Measurements from ENCODE around the gene VPS16.

DNA sequence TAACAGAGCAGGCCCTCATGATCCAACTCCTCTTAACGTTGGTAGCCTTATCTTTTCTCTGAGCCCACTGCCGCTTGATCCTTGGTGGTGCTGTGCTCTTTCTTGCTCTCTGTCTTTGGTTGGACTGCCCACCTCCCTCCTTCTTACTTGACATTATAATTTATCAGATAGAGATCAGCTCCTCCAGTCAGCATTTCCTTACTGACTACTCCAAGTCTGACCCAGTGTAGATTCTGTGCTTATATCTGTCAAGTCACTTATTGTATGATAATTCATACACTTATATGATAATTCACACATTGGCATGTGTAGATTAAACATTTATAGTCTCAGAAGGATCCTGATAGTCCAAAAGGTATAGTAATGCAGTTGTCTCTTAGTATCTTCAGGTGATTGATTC is 50.8 kb downstream of the VPS16 start:
- TF ChIP-seq NR1H2 (CRISPR knock-in tag; IDR thresholded peaks at IDR 0.05; ENCODE audit: borderline replicate concordance, low read depth) (no peak), ZNF672 (CRISPR knock-in tag; IDR thresholded peaks at IDR 0.05) (no peak), ZNF772 (CRISPR knock-in tag; IDR thresholded peaks at IDR 0.05) (no peak)

Measured in HepG2 (cell line).